ENCODE measurements around the gene HOXB13. TPM values are rescaled to one million over a fixed set of nuclear protein-coding genes. Genes with fewer than 3 reads are reported as not detected.

Gene HOXB13
- total and polyA plus RNA-seq, 2 of the 13 experiments (the other 11 are each of a cell fraction or from before 2014, with no cell fraction given): not detected

- TF ChIP-seq ZBTB49 (CRISPR knock-in tag; IDR thresholded peaks at IDR 0.05; ENCODE audit: borderline replicate concordance) (no peak), ATF2 (CRISPR knock-in tag; IDR thresholded peaks at IDR 0.05) (peak; percentile 62; the same call in 1 of the 2 replicates), MNT (IDR thresholded peaks at IDR 0.05) (no peak), ZHX2 (IDR thresholded peaks at IDR 0.05; ENCODE audit: low read depth) (no peak), ZHX2 (CRISPR knock-in tag; IDR thresholded peaks at IDR 0.05; ENCODE audit: borderline replicate concordance) (no peak), PRMT3 (CRISPR knock-in tag; IDR thresholded peaks at IDR 0.05; ENCODE audit: borderline replicate concordance, low read depth) (no peak), YY1 (IDR thresholded peaks at IDR 0.05; ENCODE audit: insufficient read depth, insufficient replicate concordance, low read depth, low read length) (peak; percentile 57), ZNF713 (CRISPR knock-in tag; IDR thresholded peaks at IDR 0.05) (0 out of 2 replicates have a peak, but pooled peaks have one; percentile 45), MLLT10 (CRISPR knock-in tag; IDR thresholded peaks at IDR 0.05) (no peak), BORCS8-MEF2B (CRISPR knock-in tag; IDR thresholded peaks at IDR 0.05) (0 out of 2 replicates have a peak, but pooled peaks have one; percentile 34), IRX3 (CRISPR knock-in tag; IDR thresholded peaks at IDR 0.05; ENCODE audit: borderline replicate concordance, low read depth) (no peak), CREM (IDR thresholded peaks at IDR 0.05) (no peak), CREM (CRISPR knock-in tag; IDR thresholded peaks at IDR 0.05) (no peak), NR2C2 (CRISPR knock-in tag; IDR thresholded peaks at IDR 0.05; ENCODE audit: borderline replicate concordance) (no peak), CBX2 (IDR thresholded peaks at IDR 0.05; ENCODE audit: low read depth, low read length) (no peak), CBX2 (CRISPR knock-in tag; IDR thresholded peaks at IDR 0.05; ENCODE audit: low read depth) (no peak), ZNF615 (CRISPR knock-in tag; IDR thresholded peaks at IDR 0.05; ENCODE audit: borderline replicate concordance) (no peak)
Observed at GRCh38 chr17:48678141-48678971, 50.2 kb downstream of the HOXB13 start (continued).

Measured in HepG2 (cell line).